ENCODE data around the gene AFF3.

AFF3 gene

GRCh38 chr2:99757611-99758114, 384.7 kb downstream of the AFF3 start:
- H3K27ac ChIP-seq, result no peak overlapping the region
- CTCF ChIA-PET, result no interaction called here
- no peak for DNase-seq (ENCODE audit: low spot score)
- POLR2A ChIA-PET (ENCODE audit: low non-redundant PET), result no interaction called here
- TF ChIP-seq, protein P1, sequence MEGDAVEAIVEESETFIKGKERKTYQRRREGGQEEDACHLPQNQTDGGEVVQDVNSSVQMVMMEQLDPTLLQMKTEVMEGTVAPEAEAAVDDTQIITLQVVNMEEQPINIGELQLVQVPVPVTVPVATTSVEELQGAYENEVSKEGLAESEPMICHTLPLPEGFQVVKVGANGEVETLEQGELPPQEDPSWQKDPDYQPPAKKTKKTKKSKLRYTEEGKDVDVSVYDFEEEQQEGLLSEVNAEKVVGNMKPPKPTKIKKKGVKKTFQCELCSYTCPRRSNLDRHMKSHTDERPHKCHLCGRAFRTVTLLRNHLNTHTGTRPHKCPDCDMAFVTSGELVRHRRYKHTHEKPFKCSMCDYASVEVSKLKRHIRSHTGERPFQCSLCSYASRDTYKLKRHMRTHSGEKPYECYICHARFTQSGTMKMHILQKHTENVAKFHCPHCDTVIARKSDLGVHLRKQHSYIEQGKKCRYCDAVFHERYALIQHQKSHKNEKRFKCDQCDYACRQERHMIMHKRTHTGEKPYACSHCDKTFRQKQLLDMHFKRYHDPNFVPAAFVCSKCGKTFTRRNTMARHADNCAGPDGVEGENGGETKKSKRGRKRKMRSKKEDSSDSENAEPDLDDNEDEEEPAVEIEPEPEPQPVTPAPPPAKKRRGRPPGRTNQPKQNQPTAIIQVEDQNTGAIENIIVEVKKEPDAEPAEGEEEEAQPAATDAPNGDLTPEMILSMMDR (conservative IDR thresholded peaks at IDR 0.05; ENCODE audit: low read depth), result no peak

- no peak overlapping the region for H3K27ac ChIP-seq
- ChIA-PET CTCF (no interaction called here), POLR2A (ENCODE audit: low non-redundant PET) (no interaction called here)
- TF ChIP-seq, protein P1 (conservative IDR thresholded peaks at IDR 0.05; ENCODE audit: low read depth), result no peak
- DNase-seq (ENCODE audit: low spot score), result no peak
Observed at GRCh38 chr2:99756059-99756458, 386.3 kb downstream of the AFF3 start.

GRCh38 chr2:99754210-99754609, 388.2 kb downstream of the AFF3 start:
- no peak overlapping the region for H3K27ac ChIP-seq
- DNase-seq (ENCODE audit: low spot score), result peak; percentile 13
- CTCF ChIA-PET, result no interaction called here
- TF ChIP-seq, protein P1 (conservative IDR thresholded peaks at IDR 0.05; ENCODE audit: low read depth), result no peak
- POLR2A ChIA-PET (ENCODE audit: low non-redundant PET), result no interaction called here

DNA sequence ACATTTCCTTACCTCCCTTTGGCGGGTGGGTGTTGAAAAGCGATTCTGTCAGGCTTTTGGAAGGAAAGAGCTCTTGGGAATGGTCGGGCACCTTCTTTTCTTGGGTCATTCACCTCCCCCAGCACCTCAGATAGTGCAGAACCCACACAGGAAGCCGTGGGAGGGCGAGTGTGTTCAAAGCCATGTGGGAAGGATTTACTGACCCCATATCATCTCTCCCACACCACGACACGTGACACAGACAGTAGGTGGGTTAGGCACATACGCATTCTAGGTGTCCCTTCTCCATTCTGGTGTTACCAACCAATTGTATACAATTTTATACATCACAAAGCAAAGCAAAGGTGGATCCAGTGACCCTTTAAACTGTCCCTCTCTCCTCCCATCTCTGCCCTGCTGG, 388.9 kb downstream of the AFF3 start:
- ChIA-PET POLR2A (ENCODE audit: low non-redundant PET) (no interaction called here), CTCF (no interaction called here)
- no peak overlapping the region for H3K27ac ChIP-seq
- DNase-seq (ENCODE audit: low spot score), result no peak
- TF ChIP-seq, protein P1 (conservative IDR thresholded peaks at IDR 0.05; ENCODE audit: low read depth), result no peak

DNA sequence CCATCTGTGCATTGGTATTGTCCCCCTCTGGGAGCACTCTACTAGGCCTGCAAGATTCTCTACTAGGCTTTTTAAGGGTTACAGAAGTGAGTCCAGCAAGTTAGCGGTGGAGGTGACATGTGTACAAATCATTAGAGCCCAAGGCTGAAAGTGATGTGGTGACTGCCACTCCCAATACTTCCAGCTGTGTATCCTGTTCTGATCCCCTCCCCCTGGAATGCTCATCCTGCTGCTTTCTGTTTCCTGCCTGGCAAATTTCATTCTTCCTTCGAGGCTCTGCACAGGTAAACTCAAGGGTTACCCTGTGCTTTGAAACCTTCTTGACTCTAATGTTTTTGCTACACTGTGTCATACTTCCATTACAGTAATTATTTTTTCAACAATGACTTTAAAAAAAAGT, 394.0 kb downstream of the AFF3 start:
- CTCF ChIA-PET, result no interaction called here

GRCh38 chr2:99747842-99748241, 394.5 kb downstream of the AFF3 start:
- ChIA-PET POLR2A (ENCODE audit: low non-redundant PET) (no interaction called here), CTCF (interaction anchor here (0.6 kb wide), 1 partner anchor 233 kb away, joined by 3 read pairs; no protein-coding TSS in a partner anchor)
- DNase-seq (ENCODE audit: low spot score), result no peak
- TF ChIP-seq, protein P1 (conservative IDR thresholded peaks at IDR 0.05; ENCODE audit: low read depth), result no peak
- no peak overlapping the region for H3K27ac ChIP-seq

More for the DNA sequence above, 394.0 kb downstream of the AFF3 start:
- TF ChIP-seq, protein P1 (conservative IDR thresholded peaks at IDR 0.05; ENCODE audit: low read depth), result no peak
- no peak overlapping the region for H3K27ac ChIP-seq
- POLR2A ChIA-PET (ENCODE audit: low non-redundant PET), result no interaction called here
- DNase-seq (ENCODE audit: low spot score), result no peak

- TF ChIP-seq, protein P1 (conservative IDR thresholded peaks at IDR 0.05; ENCODE audit: low read depth), result no peak
- ChIA-PET POLR2A (ENCODE audit: low non-redundant PET) (no interaction called here), CTCF (no interaction called here)
- no peak overlapping the region for H3K27ac ChIP-seq
- no peak for DNase-seq (ENCODE audit: low spot score)
Observed at GRCh38 chr2:99743146-99743545, 399.2 kb downstream of the AFF3 start.
